Activated T-cell treated with anti-CD3 and anti-CD28 coated beads, Interleukin-2, amount 50 U/mL, for 24 hours (primary cell): ENCODE results near the gene HPD.

Experiments used
- DNase-seq: peaks from one replicate; pipeline ENCODE4 v3.0.0-alpha.2; 2020
- H3K27ac Mint-ChIP-seq: 2 replicates; pipeline ENCODE4 v1.8.0; 2020; ENCODE audit warnings: mild to moderate bottlenecking, mixed read lengths
- H3K27me3 Mint-ChIP-seq: 2 replicates; pipeline ENCODE4 v1.8.0; 2020; ENCODE audit warnings: mixed read lengths
- H3K36me3 Mint-ChIP-seq: 2 replicates; pipeline ENCODE4 v1.8.0; 2020; ENCODE audit warnings: low read depth, mixed read lengths
- H3K4me1 Mint-ChIP-seq: 2 replicates; pipeline ENCODE4 v1.8.0; 2020; ENCODE audit warnings: low read depth, mixed read lengths
- H3K4me3 Mint-ChIP-seq: 2 replicates; pipeline ENCODE4 v1.8.0; 2020; ENCODE audit warnings: mild to moderate bottlenecking, moderate library complexity, mixed read lengths
- H3K9me3 Mint-ChIP-seq: 2 replicates; pipeline ENCODE4 v1.8.0; 2020; ENCODE audit warnings: mixed read lengths

The HPD gene

DNA sequence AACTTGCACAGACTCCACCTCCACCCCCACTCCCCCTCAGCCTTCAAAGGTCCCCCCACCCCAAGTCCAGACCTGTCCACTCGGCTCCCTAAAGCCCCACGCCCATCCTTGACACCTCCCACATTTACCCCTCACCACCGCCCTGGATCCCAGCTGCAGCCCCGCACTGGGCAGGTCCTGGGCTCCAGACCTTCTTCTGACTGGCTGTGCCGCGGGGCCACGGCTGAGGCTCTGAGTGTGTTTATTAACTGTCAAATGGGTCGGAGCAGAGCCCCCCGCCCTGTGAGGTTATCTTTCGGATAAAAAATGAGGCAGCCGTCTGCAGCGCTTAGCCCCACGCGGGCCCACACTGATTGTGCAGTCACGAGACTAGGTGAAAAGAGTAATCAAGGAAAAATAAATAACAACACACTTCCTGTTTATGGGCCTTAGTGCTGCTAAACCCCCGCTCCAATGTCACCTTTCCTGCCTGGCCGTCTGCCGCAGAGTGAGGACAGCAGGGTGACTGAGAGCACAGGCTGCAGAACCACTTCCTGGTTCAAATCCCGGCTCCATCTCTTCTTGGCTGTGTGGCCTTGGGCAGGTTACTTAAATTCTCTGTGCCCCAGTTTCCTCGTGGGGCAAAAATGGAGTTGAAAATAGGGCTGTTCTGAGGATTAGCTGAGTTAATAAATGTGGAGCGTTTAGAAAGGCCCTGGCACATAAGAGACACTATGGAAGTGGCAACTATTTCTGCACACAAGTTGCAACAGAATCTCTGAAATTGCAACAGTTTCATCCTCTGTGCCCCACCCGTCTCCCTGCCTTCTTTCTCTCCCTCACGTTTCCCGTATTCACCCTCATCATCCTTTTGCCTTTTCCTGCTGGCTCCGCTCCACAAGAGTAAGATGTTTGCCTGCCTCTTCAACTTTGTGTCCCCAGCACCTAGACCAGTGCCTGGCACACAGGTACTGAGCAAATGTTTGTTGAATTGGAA, 45.5 kb downstream of the HPD start:
- no peaks in the 10 kb centered on the region for H3K9me3 Mint-ChIP-seq
- no peak for DNase-seq
- H3K4me1 Mint-ChIP-seq = peaks cover 47% of the 10 kb centered on the region
- peak overlapping the region; percentile 81 for H3K27ac Mint-ChIP-seq
- no peaks in the 10 kb centered on the region for H3K27me3 Mint-ChIP-seq
- peaks cover 91% of the 10 kb centered on the region for H3K36me3 Mint-ChIP-seq
- peak overlapping the region; percentile 85 for H3K4me3 Mint-ChIP-seq

DNA sequence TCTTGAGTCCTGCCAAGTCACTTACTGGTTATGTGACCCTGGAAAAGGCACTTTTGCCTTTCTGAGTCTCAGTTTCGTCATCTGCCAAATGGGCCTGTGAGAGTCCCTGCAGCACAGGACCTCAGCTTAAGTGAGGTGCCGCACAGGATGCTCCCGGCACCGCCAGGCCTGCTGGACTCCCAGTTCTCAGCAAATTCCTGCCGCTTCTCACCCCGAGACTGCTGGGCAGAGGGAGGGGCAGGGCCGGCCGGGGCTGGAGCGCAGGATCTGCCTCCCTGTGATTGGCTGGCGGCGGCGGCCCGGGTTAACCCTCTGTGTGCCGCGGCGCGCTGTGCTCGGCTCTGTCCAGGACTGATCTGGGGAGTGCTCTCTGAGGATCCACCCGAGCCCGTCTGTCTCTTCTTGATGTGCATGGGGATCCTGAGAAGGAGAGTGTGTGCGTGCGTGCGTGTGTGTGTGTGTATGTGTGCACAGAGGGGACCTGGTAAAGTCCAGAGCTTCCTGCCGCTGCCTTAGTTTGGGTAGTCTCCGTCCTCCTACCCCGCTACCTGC, 46.3 kb downstream of the HPD start:
- peak overlapping the region; percentile 85 for H3K4me3 Mint-ChIP-seq
- H3K9me3 Mint-ChIP-seq = no peaks in the 10 kb centered on the region
- peak overlapping the region; percentile 81 for H3K27ac Mint-ChIP-seq
- peak; percentile 72 for DNase-seq
- no peaks in the 10 kb centered on the region for H3K27me3 Mint-ChIP-seq
- peaks cover 52% of the 10 kb centered on the region for H3K4me1 Mint-ChIP-seq
- H3K36me3 Mint-ChIP-seq = peaks cover 91% of the 10 kb centered on the region

DNA sequence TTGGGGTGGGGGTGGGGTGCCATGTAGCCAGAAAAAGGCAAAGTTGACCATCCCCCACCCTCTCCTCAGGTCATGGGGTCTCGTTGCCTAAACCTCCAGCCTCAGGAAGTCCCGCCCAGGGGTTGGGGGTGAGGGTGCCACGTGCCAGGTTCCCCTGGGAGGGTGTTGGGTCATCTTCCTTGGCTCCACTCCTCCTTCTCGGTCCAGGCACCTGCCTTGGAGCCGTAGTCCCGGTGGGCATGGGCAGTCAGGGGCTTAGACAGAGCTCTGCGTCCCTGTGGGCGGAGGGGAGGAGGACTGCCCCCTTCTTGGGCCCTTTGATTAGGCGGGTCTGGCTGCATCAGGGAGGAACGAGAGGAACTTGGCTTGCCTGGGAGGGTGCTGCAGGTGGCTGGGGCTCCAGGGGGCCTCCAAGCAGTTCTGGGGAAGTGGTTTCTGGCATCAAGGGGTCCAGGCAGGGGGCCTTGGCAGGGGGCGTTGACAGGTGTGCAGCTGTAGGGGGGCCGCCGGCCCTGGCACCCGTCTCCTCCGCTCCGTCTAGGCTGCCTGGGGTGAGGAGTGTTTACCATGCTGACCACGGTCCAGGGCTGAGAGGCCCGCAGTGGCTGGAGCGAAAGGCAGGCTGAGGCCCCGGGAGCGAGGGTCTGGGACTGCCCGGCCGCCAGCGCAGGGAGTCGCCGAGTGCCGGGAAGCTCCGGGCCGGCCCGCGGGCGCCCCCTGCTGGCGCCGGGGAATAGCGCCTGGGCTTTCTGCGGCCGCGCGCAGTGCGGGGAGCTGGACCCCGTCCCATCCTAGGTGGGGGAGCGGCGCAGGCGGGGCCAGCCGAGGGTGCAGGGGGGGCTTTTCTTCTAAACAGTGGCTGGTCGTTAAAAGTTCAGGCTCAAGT, 47.0 kb downstream of the HPD start:
- Mint-ChIP-seq H3K9me3 (no peaks in the 10 kb centered on the region), H3K36me3 (peaks cover 91% of the 10 kb centered on the region), H3K27ac (peak overlapping the region; percentile 91), H3K4me1 (peaks cover 59% of the 10 kb centered on the region), H3K27me3 (no peaks in the 10 kb centered on the region), H3K4me3 (peak overlapping the region; percentile 85)
- DNase-seq = peak; percentile 86

DNA sequence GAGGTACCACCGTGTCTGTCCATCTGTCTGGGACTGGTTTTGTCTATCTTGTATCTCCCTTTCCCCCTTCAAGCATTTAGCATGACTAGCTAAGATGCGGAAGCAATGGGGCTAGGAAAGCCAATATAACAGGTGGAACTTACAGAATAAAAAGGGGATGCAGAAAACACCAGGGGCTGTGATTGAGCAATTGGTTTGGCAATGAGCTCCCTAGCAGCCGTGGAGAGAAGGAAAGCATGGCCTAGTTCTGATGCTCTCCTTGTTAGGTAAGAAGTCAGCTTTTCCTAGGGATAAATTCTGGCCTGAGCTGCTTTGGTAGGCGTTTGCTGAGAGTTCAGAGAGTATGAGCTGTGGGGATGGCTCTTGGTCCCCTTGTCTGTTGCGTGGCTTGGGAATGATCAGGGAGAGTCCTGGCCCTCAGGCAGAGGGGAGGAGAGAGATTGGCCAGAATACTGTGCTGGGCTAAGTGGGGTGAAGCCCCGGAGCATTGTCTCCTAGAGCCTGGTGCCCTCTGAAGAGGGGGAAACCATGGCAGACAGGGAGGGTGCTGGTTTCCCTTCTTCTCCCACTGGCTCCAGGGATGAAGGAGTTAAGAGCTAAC, 47.7 kb downstream of the HPD start:
- Mint-ChIP-seq H3K9me3 (no peaks in the 10 kb centered on the region), H3K36me3 (peaks cover 91% of the 10 kb centered on the region), H3K4me3 (peak overlapping the region; percentile 85), H3K4me1 (peaks cover 66% of the 10 kb centered on the region), H3K27ac (peak overlapping the region; percentile 91), H3K27me3 (no peaks in the 10 kb centered on the region)
- no peak for DNase-seq

DNA sequence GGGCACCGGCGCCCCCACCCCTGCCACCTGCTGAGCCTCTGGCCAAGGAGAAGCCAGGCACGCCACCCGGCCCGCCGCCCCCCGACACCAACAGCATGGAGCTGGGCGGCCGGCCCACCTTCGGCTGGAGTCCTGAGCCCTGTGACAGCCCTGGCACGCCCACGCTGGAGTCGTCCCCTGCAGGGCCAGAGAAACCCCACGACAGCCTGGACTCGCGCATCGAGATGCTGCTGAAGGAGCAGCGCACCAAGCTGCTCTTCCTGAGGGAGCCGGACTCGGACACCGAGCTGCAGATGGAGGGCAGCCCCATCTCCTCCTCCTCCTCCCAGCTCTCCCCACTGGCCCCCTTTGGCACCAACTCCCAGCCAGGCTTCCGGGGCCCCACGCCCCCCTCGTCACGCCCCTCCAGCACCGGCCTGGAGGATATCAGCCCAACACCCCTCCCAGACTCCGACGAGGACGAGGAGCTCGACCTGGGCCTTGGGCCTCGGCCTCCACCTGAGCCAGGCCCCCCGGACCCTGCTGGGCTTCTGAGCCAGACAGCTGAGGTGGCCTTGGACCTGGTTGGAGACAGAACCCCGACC, 48.3 kb downstream of the HPD start:
- no peaks in the 10 kb centered on the region for H3K27me3 Mint-ChIP-seq
- H3K4me1 Mint-ChIP-seq = peaks cover 67% of the 10 kb centered on the region
- no peaks in the 10 kb centered on the region for H3K9me3 Mint-ChIP-seq
- DNase-seq = no peak
- H3K36me3 Mint-ChIP-seq = peaks cover 91% of the 10 kb centered on the region
- peak overlapping the region; percentile 91 for H3K27ac Mint-ChIP-seq
- peak overlapping the region; percentile 85 for H3K4me3 Mint-ChIP-seq

DNA sequence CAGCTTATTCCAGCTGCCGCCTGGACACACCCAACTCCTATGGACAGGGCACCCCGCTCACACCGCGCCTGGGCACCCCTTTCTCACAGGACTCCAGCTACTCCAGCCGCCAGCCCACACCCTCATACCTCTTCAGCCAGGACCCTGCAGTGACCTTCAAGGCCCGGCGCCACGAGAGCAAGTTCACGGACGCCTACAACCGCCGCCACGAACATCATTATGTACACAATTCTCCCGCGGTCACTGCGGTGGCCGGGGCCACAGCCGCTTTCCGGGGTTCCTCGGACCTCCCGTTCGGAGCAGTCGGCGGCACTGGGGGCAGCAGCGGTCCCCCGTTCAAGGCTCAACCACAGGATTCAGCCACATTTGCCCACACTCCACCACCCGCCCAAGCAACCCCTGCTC, 48.9 kb downstream of the HPD start:
- Mint-ChIP-seq H3K27ac (peak overlapping the region; percentile 76), H3K27me3 (no peaks in the 10 kb centered on the region), H3K36me3 (peaks cover 89% of the 10 kb centered on the region), H3K4me3 (no peak overlapping the region), H3K9me3 (no peaks in the 10 kb centered on the region), H3K4me1 (peaks cover 64% of the 10 kb centered on the region)
- no peak for DNase-seq

DNA sequence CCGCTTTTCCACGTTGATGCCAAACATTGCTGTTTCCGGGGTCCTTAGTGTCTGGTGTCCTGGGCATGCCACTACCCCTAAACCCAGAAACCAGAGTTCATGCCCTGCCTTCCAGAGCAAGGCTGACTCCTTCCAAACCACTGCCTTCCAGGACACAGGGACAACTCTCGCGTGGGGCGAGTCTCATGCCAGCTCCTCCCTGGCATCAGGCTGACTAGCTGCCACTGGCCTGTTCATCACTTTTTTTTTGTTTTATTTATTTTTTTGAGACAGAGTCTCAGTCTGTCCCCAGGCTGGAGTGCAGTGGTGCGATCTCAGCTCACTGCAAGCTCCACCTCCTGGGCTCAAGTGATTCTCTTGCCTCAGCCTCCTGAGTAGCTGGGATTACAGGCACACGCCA, 50.0 kb downstream of the HPD start:
- no peaks in the 10 kb centered on the region for H3K27me3 Mint-ChIP-seq
- DNase-seq = no peak
- H3K4me3 Mint-ChIP-seq = no peak overlapping the region
- peaks cover 60% of the 10 kb centered on the region for H3K4me1 Mint-ChIP-seq
- H3K36me3 Mint-ChIP-seq = peaks cover 84% of the 10 kb centered on the region
- H3K9me3 Mint-ChIP-seq = no peaks in the 10 kb centered on the region
- H3K27ac Mint-ChIP-seq = peak overlapping the region; percentile 76

DNA sequence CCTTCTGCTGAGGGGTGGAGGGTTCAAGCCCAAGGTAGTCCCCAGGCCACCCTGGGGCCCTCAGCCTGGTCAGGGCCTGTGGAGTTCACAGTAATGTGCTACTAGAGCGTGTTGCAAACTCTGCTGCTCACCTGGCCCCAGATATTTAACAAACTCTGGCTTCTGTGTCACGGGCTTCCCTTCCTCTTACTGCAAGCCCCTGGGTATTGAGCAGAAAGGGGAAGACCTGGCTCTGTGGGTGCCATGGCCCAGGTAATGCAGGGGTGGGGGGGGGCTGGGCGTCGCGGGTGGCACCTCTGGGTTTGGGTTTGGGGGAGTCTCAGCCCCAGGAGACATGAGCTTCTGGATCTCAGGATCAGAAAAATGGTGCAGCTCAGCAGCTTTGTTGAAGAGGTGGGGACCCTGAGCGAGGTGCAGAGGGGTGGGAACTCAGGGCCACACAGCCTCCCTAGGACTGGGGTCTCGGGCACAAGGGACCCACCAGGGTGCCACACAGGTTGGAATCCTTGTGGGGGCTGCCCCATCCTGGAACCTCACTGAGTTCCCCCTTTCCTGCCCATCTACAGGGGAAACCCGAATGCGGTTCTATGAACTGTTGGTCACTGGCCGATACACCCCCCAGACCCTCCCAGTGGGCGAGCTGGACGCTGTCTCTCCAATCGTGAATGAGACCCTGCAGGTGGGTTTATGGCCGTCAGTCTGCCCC, 50.9 kb downstream of the HPD start:
- Mint-ChIP-seq H3K4me3 (peak overlapping the region; percentile 93), H3K27ac (peak overlapping the region; percentile 76), H3K4me1 (peaks cover 53% of the 10 kb centered on the region), H3K27me3 (no peaks in the 10 kb centered on the region), H3K9me3 (no peaks in the 10 kb centered on the region), H3K36me3 (peaks cover 80% of the 10 kb centered on the region)
- no peak for DNase-seq

DNA sequence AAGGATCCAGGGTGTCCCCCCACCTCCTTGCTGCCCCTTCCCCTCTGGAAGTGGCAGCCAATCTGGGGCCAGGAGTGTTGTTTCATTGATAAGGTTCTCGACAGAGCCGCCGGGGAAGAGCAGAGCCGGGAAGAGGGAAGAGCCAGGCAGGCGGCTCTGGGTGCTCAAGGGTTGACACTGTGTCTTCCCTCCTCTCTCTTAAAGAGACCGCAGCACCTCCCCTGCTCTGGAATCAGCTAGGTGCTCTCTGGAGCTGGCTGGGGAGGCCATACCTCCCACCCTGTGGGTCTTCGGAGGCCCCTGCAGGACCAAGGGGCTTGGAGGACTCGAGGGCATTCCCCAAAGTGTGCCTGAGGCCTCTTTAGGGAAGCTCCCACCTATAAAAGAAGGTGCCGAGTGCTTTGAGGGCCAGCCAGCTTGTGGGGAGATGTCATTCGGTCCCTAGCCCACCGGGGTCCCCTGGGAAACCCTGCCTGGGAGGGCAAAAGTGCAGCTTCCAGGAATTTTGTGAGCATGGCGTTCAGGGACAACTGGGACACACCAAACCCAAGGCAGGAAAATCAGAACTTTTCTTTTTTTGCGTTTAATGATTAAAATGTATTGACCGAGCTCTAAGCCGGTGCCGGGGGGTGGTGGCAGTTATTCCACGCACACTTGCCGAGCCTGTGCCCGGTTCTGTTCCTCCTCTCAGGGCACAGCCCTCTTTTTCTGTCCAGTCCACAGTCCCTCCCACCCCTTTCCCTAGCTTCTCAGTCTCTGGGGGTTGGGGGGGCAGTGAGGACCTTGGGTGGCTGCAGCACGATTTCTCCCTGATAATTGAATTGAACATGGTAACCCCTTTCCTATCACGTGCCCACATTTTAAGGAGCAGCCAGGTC, 51.9 kb downstream of the HPD start:
- DNase-seq = no peak
- H3K36me3 Mint-ChIP-seq = peaks cover 80% of the 10 kb centered on the region
- H3K27ac Mint-ChIP-seq = peak overlapping the region; percentile 94
- H3K4me3 Mint-ChIP-seq = peak overlapping the region; percentile 93
- no peaks in the 10 kb centered on the region for H3K9me3 Mint-ChIP-seq
- no peaks in the 10 kb centered on the region for H3K27me3 Mint-ChIP-seq
- peaks cover 51% of the 10 kb centered on the region for H3K4me1 Mint-ChIP-seq

DNA sequence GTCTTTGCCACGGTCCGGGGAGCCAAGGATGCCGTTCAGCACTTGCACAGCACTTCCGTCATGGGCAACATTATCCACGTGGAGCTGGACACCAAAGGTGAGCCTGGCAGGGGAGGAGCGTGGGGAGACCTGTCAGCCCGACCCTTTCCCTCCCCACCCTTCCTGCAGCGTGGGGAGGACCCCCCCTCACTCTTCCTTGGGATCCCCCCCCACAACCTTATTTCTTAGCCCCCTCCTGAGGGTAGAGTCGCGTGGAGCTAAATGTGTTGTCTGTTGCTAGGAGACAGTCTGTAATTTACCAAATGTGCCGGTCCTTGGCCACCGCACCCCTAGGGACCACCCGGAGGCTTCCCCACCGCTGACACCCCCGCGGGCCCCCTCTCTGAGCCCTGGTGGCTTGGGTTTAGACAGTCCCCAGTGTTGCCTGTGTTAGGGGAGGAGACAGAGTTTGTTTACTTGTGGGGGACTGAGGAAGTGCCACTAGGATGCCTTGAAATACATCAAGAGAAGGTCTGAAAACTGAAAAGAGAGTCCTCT, 52.6 kb downstream of the HPD start:
- H3K4me3 Mint-ChIP-seq = peak overlapping the region; percentile 93
- H3K9me3 Mint-ChIP-seq = no peaks in the 10 kb centered on the region
- peak overlapping the region; percentile 94 for H3K27ac Mint-ChIP-seq
- DNase-seq = no peak
- H3K36me3 Mint-ChIP-seq = peaks cover 80% of the 10 kb centered on the region
- H3K27me3 Mint-ChIP-seq = no peaks in the 10 kb centered on the region
- peaks cover 52% of the 10 kb centered on the region for H3K4me1 Mint-ChIP-seq

DNA sequence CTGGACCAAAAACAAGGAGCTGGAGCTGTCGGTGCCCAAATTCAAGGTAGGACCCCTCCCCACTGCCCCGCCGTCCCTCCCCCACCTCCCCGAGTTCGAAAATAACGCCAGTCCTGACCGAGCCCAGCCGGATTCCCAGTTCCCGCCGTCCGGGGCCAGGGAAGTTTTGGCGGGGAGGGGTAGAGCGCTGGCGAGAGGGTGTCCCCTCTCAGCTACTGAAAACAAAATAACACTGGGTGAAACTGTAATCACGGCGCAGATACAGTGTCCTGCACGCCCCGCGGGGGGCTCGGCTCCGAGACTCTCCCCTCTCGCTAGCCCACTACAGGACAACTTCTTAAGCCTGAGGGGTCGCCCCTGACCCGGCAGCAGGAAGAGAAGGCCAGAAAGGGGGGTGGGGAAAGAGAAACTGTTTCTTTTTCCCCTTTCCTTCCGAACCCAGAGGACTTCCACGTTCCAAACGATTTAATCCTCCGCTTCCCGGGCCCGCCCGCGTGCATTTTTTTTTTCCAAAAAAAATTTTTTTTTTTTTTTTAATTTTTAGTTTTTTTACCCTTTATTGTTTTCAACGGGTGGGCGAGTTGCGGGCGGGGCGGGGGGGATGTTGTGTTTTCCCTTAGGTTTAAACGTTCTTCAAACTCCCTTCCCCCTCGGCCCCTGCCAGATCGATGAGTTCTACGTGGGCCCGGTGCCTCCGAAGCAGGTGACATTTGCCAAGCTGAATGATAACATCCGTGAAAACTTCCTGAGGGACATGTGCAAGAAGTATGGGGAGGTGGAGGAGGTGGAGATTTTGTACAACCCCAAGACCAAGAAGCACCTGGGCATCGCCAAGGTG, 53.3 kb downstream of the HPD start:
- H3K27ac Mint-ChIP-seq = peak overlapping the region; percentile 96
- peak; percentile 52 for DNase-seq
- no peaks in the 10 kb centered on the region for H3K27me3 Mint-ChIP-seq
- H3K4me1 Mint-ChIP-seq = peaks cover 45% of the 10 kb centered on the region
- H3K36me3 Mint-ChIP-seq = peaks cover 76% of the 10 kb centered on the region
- H3K9me3 Mint-ChIP-seq = no peaks in the 10 kb centered on the region
- H3K4me3 Mint-ChIP-seq = peak overlapping the region; percentile 93
